PFSK-1 (cell line): ENCODE data around the gene GIT2.

Source experiments
- TAF1 ChIP-seq: IDR thresholded peaks from 2 replicates; pipeline ENCODE4 v1.6.1; 2012; ENCODE audit warnings: low read length, control low read depth, borderline replicate concordance; ENCODE audit not compliant: insufficient read depth
- TF ChIP-seq, protein P1 (sequence below), 2 experiments: IDR thresholded peaks; 2 replicates each; pipeline versions ENCODE4 v1.6.1 to v1.8.0; 2011 to 2012; ENCODE audit warnings: low read depth in 2 of 2, low read length in 2 of 2, control low read depth in 1 of 2, inconsistent platforms in 1 of 2, mild to moderate bottlenecking in 1 of 2, moderate library complexity in 1 of 2; ENCODE audit not compliant: insufficient read depth in 1 of 2

DNA sequence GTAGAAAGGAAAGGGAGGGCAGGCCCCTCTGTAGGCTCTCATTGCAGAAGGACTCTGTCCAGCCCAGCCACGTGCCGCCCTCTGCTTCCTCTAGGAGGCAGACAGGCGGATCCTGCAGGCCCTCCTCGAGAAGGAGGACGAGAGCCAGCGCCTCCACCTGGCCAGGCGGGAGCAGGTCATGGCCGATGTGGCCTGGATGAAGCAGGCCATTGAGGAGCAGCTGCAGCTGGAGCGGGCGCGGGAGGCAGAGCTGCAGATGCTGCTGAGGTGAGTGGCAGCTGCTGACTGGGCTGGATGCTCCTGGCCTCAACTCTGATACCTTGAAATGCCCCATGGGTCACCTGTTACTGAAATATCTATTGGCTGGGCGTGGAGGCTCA lies 85.2 kb downstream of the GIT2 start:
- no peak for TF ChIP-seq TAF1
- TF ChIP-seq, protein P1, sequence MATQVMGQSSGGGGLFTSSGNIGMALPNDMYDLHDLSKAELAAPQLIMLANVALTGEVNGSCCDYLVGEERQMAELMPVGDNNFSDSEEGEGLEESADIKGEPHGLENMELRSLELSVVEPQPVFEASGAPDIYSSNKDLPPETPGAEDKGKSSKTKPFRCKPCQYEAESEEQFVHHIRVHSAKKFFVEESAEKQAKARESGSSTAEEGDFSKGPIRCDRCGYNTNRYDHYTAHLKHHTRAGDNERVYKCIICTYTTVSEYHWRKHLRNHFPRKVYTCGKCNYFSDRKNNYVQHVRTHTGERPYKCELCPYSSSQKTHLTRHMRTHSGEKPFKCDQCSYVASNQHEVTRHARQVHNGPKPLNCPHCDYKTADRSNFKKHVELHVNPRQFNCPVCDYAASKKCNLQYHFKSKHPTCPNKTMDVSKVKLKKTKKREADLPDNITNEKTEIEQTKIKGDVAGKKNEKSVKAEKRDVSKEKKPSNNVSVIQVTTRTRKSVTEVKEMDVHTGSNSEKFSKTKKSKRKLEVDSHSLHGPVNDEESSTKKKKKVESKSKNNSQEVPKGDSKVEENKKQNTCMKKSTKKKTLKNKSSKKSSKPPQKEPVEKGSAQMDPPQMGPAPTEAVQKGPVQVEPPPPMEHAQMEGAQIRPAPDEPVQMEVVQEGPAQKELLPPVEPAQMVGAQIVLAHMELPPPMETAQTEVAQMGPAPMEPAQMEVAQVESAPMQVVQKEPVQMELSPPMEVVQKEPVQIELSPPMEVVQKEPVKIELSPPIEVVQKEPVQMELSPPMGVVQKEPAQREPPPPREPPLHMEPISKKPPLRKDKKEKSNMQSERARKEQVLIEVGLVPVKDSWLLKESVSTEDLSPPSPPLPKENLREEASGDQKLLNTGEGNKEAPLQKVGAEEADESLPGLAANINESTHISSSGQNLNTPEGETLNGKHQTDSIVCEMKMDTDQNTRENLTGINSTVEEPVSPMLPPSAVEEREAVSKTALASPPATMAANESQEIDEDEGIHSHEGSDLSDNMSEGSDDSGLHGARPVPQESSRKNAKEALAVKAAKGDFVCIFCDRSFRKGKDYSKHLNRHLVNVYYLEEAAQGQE (IDR thresholded peaks at IDR 0.05; ENCODE audit: insufficient read depth in 1 of 2, low read depth in 2 of 2, low read length in 2 of 2) = 0 out of 4 replicates have a peak, but pooled peaks of 1 of the 2 experiments have one; percentile 16
